ENCODE measurements around the gene MOB1A.

DNA sequence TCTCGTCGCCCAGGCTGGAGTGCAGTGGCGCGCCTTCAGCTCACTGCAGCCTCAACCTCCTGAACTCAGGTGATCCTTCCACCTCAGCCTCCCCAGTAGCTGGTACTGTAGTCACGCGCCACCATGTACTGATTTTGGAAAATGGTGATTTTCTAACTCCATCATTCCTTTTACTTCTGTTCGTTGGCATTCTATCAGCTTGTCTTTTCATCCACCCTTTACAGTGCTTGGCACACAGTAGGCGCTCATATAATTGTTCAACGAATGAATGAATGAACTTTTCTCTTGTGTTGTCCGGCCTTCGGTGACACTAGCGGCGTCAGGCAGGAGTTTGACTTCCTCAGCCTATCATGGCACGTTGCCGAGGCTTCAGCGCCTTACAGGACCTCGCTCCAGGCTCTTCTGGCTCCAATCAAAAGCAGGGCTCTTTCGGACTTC is 19.4 kb upstream of the MOB1A start:
- TF ChIP-seq, protein P1, sequence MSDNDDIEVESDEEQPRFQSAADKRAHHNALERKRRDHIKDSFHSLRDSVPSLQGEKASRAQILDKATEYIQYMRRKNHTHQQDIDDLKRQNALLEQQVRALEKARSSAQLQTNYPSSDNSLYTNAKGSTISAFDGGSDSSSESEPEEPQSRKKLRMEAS (IDR thresholded peaks at IDR 0.05; ENCODE audit: low read depth, low read length) = no peak
- TF ChIP-seq, protein P2, sequence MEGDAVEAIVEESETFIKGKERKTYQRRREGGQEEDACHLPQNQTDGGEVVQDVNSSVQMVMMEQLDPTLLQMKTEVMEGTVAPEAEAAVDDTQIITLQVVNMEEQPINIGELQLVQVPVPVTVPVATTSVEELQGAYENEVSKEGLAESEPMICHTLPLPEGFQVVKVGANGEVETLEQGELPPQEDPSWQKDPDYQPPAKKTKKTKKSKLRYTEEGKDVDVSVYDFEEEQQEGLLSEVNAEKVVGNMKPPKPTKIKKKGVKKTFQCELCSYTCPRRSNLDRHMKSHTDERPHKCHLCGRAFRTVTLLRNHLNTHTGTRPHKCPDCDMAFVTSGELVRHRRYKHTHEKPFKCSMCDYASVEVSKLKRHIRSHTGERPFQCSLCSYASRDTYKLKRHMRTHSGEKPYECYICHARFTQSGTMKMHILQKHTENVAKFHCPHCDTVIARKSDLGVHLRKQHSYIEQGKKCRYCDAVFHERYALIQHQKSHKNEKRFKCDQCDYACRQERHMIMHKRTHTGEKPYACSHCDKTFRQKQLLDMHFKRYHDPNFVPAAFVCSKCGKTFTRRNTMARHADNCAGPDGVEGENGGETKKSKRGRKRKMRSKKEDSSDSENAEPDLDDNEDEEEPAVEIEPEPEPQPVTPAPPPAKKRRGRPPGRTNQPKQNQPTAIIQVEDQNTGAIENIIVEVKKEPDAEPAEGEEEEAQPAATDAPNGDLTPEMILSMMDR (IDR thresholded peaks at IDR 0.05; ENCODE audit: low read depth, low read length) = no peak
